ENCODE results near the gene DROSHA. TPM values are rescaled to one million over a fixed set of nuclear protein-coding genes. Genes with fewer than 3 reads are reported as not detected.

Gene DROSHA
- total RNA-seq, 1 donor from 2014 or later, result 51.7 TPM

GRCh38 chr5:31412324-31412723 is 119.6 kb downstream of the DROSHA start:
- no peak for DNase-seq
- ATAC-seq, result no peak
- H3K27ac ChIP-seq, result no peak overlapping the region

DNA sequence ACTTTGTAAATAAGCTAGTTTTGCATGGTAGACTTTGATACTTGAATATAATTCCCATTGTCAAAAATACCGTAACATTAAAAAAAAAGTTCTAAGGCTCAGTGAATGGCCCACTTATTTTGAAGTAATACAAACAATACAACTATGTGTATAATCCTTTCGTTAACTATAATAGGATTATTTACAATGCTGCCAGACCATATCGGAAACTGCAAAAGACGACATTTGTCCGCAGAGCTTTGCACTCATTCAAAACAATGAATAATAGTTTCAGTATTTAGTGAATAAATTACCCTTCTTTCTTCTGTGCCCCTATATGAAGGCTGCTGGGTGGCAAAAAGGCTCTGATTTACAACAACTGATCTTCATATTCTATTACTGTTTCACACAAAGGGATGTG is 121.8 kb downstream of the DROSHA start:
- no peaks in the 10 kb centered on the region for H3K4me1 ChIP-seq
- ATAC-seq (no peak), DNase-seq (no peak)
- H3K4me3 ChIP-seq, result no peak overlapping the region
- no peak for TF ChIP-seq CTCF (IDR thresholded peaks at IDR 0.05)
- H3K36me3 ChIP-seq, result peaks cover 60% of the 10 kb centered on the region
- intact Hi-C loops (cut with DNase I), result no loop called here
- H3K27me3 ChIP-seq (ENCODE audit: low read depth), result no peaks in the 10 kb centered on the region
- no peak overlapping the region for H3K27ac ChIP-seq
- H3K9me3 ChIP-seq, result no peaks in the 10 kb centered on the region

More at GRCh38 chr5:31412324-31412723, 119.6 kb downstream of the DROSHA start:
- peaks cover 61% of the 10 kb centered on the region for H3K36me3 ChIP-seq
- H3K9me3 ChIP-seq, result no peaks in the 10 kb centered on the region
- TF ChIP-seq CTCF (IDR thresholded peaks at IDR 0.05), result no peak
- no peaks in the 10 kb centered on the region for H3K27me3 ChIP-seq (ENCODE audit: low read depth)
- no peak overlapping the region for H3K4me3 ChIP-seq
- no peaks in the 10 kb centered on the region for H3K4me1 ChIP-seq
- intact Hi-C loops (cut with DNase I), result no loop called here

DNA sequence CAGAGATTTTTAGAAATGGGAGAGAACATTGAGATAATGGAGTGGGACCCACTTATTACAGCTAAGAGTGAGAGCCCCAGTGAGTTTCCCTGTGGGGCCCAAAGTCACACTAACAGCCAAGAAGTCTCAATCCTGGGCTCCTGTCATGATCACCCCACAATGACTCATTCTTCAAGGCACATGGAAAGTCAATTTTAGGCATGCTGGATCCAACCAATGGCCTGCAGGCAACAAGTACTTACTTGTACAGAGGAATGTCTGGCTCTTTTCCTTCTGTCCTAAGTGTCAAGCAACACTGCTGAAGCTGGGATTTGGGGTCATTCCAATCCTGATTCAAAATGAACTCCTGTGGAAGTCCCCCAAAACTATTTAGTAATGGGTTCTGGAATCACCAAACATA is 123.1 kb downstream of the DROSHA start:
- ATAC-seq, result no peak
- H3K27ac ChIP-seq, result no peak overlapping the region

DNA sequence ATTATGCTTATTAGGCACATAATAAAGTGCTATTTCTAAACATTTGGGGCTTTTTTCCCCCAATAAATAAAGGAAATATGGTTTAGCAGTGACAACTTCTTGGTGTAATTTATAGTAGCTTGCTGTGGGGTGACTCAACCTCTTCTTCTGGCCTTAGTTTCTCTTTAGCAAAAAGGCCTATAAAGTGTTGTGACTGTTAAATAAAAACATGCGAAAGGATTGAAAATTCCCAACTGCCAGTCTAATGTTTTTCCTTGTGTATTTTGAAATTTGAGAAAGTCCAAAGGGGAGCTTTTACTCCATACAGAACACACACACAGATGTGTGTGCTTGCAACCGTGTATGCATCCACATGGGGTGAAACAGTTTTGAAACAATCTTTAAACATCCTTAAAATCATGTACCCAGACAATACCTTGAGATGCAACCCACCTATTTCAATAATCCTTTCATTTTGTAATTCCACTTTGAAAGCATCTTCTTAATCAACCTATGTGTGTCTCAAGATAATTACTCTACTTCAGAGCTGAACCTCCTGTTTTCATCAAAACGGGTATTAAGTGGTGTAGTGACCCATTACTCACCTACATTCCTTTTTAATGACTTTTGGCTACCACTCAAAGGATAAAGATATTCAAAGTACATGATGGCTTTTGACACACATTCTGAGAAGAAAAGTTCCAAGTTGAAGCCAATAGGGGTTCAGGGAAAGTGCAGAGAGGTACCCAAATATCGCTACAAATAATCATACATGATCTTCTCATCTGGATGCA is 123.8 kb downstream of the DROSHA start:
- Histone ChIP-seq H3K4me3 (no peak overlapping the region), H3K27ac (no peak overlapping the region), H3K27me3 (ENCODE audit: low read depth) (no peaks in the 10 kb centered on the region), H3K36me3 (peaks cover 60% of the 10 kb centered on the region), H3K9me3 (no peaks in the 10 kb centered on the region), H3K4me1 (no peaks in the 10 kb centered on the region)
- no peak for ATAC-seq
- no peak for TF ChIP-seq CTCF (IDR thresholded peaks at IDR 0.05)
- intact Hi-C loops (cut with DNase I), result no loop called here
- no peak for DNase-seq

More for the DNA sequence above, 123.1 kb downstream of the DROSHA start:
- Histone ChIP-seq H3K9me3 (no peaks in the 10 kb centered on the region), H3K36me3 (peaks cover 60% of the 10 kb centered on the region), H3K27me3 (ENCODE audit: low read depth) (no peaks in the 10 kb centered on the region), H3K4me3 (no peak overlapping the region), H3K4me1 (no peaks in the 10 kb centered on the region)
- intact Hi-C loops (cut with DNase I), result no loop called here
- DNase-seq, result no peak
- TF ChIP-seq CTCF (IDR thresholded peaks at IDR 0.05), result no peak

DNA sequence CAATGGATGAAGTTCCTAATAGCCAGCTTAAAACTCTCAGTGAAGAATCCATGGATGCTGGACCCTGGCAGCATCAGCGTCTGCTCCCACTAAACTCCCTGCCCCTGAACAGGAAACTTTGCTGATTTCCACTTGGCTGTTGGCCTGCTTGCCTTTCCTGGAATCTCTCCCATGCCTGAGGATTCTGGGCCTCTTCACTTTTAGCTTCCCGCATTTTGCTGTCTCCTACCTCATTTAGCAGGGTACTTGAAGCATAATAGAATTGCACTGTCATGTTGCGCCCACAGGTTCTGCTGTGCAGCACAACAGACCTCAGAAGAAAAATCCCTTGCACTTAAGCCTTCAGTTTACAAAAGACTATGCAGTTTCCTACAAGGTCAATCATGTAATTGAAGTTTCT is 127.6 kb downstream of the DROSHA start:
- Histone ChIP-seq H3K36me3 (peaks cover 69% of the 10 kb centered on the region), H3K4me1 (no peaks in the 10 kb centered on the region), H3K27ac (no peak overlapping the region), H3K4me3 (no peak overlapping the region), H3K9me3 (no peaks in the 10 kb centered on the region), H3K27me3 (ENCODE audit: low read depth) (no peaks in the 10 kb centered on the region)
- DNase-seq, result no peak
- intact Hi-C loops (cut with DNase I), result no loop called here
- no peak for TF ChIP-seq CTCF (IDR thresholded peaks at IDR 0.05)
- ATAC-seq, result no peak

Measured in lower lobe of right lung (tissue), 2 donors.